K562 (cell line): ENCODE data around the gene LRRC37A3. TPM values are rescaled to one million over a fixed set of nuclear protein-coding genes. Genes with fewer than 3 reads are reported as not detected.

Experiments
- AFF4 ChIP-seq: sonication (generic); formaldehyde crosslinking; IDR thresholded peaks from 2 replicates; pipeline ENCODE4 v1.8.0; 2023; ENCODE audit warnings: mild to moderate bottlenecking, missing genetic modification reagents
- C11orf30 ChIP-seq: fragments of 450-650 bp; IDR thresholded peaks from 2 replicates; pipeline ENCODE4 v1.6.1; 2016; ENCODE audit warnings: low read depth, mild to moderate bottlenecking
- CHD4 ChIP-seq: fragments of 200-600 bp; sonication (generic); IDR thresholded peaks from 3 replicates; pipeline ENCODE4 v1.6.1; 2012; ENCODE audit warnings: low read depth, mild to moderate bottlenecking, mixed read lengths, low read length, inconsistent platforms; ENCODE audit not compliant: insufficient read depth, insufficient replicate concordance, poor library complexity, severe bottlenecking
- CREB5 ChIP-seq: fragments of 250-450 bp; sonication (Bioruptor Pico); IDR thresholded peaks from 2 replicates; pipeline ENCODE4 v1.5.0; 2020; ENCODE audit warnings: mild to moderate bottlenecking
- EP300 ChIP-seq: IDR thresholded peaks from 2 replicates; pipeline ENCODE4 v1.6.1; 2012; ENCODE audit warnings: low read length, improper control_type of control experiment
- ESRRA ChIP-seq: fragments of 450-650 bp; IDR thresholded peaks from 2 replicates; pipeline ENCODE4 v1.6.1; 2014; ENCODE audit warnings: low read depth, mild to moderate bottlenecking, moderate library complexity, borderline replicate concordance
- NFE2L1 ChIP-seq: fragments of 450-650 bp; IDR thresholded peaks from 2 replicates; pipeline ENCODE4 v1.6.1; 2016; ENCODE audit warnings: missing genetic modification characterization, low read depth, mild to moderate bottlenecking, missing compliant biosample characterization, moderate library complexity, borderline replicate concordance
- NFIC ChIP-seq: fragments of 450-650 bp; IDR thresholded peaks from 2 replicates; pipeline ENCODE4 v1.6.1; 2017; ENCODE audit warnings: mild to moderate bottlenecking, inconsistent platforms
- NR4A1 ChIP-seq, 2 experiments: fragments of 250-450 bp in 1 of 2; fragments of 450-650 bp in 1 of 2; sonication (Bioruptor Pico) in 1 of 2; IDR thresholded peaks; 2 replicates each; pipeline versions ENCODE4 v1.4.0 to v1.6.1; 2016 to 2020; ENCODE audit warnings: mild to moderate bottlenecking in 2 of 2, missing compliant biosample characterization in 1 of 2, missing genetic modification characterization in 1 of 2, moderate library complexity in 1 of 2
- POLR2G ChIP-seq: fragments of 200-400 bp; formaldehyde crosslinking; IDR thresholded peaks from 2 replicates; pipeline ENCODE4 v1.6.1; 2017; ENCODE audit warnings: low read depth, mild to moderate bottlenecking, antibody characterized with exemption, low read length, moderate library complexity
- PPARD ChIP-seq: fragments of 250-450 bp; sonication (Bioruptor Pico); IDR thresholded peaks from 2 replicates; pipeline ENCODE4 v1.8.0; 2022; ENCODE audit warnings: inconsistent platforms, mild to moderate bottlenecking, moderate library complexity
- PRPF4 ChIP-seq: fragments of 200-400 bp; formaldehyde crosslinking; IDR thresholded peaks from one replicate; pipeline ENCODE4 v1.6.1; 2017; ENCODE audit warnings: low read length, low read depth, mild to moderate bottlenecking; ENCODE audit not compliant: insufficient read depth, poor library complexity, severe bottlenecking
- PTTG1 ChIP-seq: fragments of 450-650 bp; IDR thresholded peaks from 2 replicates; pipeline ENCODE4 v1.6.1; 2016; ENCODE audit warnings: low read depth, mild to moderate bottlenecking, missing genetic modification characterization, missing compliant biosample characterization
- PURB ChIP-seq: sonication (generic); formaldehyde crosslinking; IDR thresholded peaks from 2 replicates; pipeline ENCODE4 v1.9.0; 2021; ENCODE audit warnings: low read depth, mild to moderate bottlenecking, missing genetic modification reagents
- RBM17 ChIP-seq: fragments of 200-400 bp; formaldehyde crosslinking; IDR thresholded peaks from 2 replicates; pipeline ENCODE4 v1.6.1; 2017; ENCODE audit warnings: low read depth, mild to moderate bottlenecking, low read length, borderline replicate concordance
- RBM39 ChIP-seq: fragments of 200-400 bp; formaldehyde crosslinking; optimal IDR thresholded peaks from 2 replicates; pipeline ENCODE3; 2018; ENCODE audit warnings: low read depth, low read length
- SMARCA4 ChIP-seq: fragments of 450-650 bp; IDR thresholded peaks from 2 replicates; pipeline ENCODE4 v1.6.1; 2016
- TCF15 ChIP-seq: fragments of 250-450 bp; sonication (Bioruptor Pico); IDR thresholded peaks from 2 replicates; pipeline ENCODE4 v1.8.0; 2022; ENCODE audit warnings: moderate library complexity, mild to moderate bottlenecking, inconsistent platforms
- YY1 ChIP-seq, 3 experiments: IDR thresholded peaks; 2 replicates each; pipeline ENCODE4 v1.6.1; 2011; ENCODE audit warnings: low read length in 2 of 3, mild to moderate bottlenecking in 2 of 3, moderate library complexity in 2 of 3, borderline replicate concordance in 1 of 3, control low read depth in 1 of 3, low read depth in 1 of 3; ENCODE audit not compliant: insufficient read depth in 3 of 3, insufficient replicate concordance in 2 of 3, control insufficient read depth in 1 of 3, insufficient read length in 1 of 3; ENCODE audit errors: extremely low read depth in 1 of 3
- ZKSCAN1 ChIP-seq: fragments of 150-350 bp; IDR thresholded peaks from 2 replicates; pipeline ENCODE4 v1.6.1; 2016; ENCODE audit warnings: low read depth, low read length
- ZNF146 ChIP-seq: IDR thresholded peaks from one replicate; pipeline ENCODE4 v1.6.1; 2018; ENCODE audit warnings: missing compliant biosample characterization; ENCODE audit not compliant: unreplicated experiment
- ZNF57 ChIP-seq: fragments of 450-650 bp; formaldehyde crosslinking; IDR thresholded peaks from 2 replicates; pipeline ENCODE4 v1.4.0; 2020; ENCODE audit warnings: mild to moderate bottlenecking, moderate library complexity
- ZNF583 ChIP-seq: fragments of 250-450 bp; sonication (Bioruptor Pico); IDR thresholded peaks from 2 replicates; pipeline ENCODE4 v1.4.0; 2020
- ZNF717 ChIP-seq: fragments of 250-450 bp; sonication (Bioruptor Pico); IDR thresholded peaks from 2 replicates; pipeline ENCODE4 v1.5.0; 2021
- ZNF785 ChIP-seq: fragments of 250-450 bp; sonication (Bioruptor Pico); IDR thresholded peaks from 2 replicates; pipeline ENCODE4 v1.4.0; 2020; ENCODE audit warnings: mild to moderate bottlenecking
- polyA plus RNA-seq, 8 experiments: library from polyadenylated mRNA; depleted of rRNA in 4 of 8; stranded (reverse) in 5 of 8; unstranded in 3 of 8; fragments of >200 nt; fragmentation: Nextera tagmentation in 2 of 8; fragmentation: Illumina TruSeq in 1 of 8; extraction: Ambion mirVana in 2 of 8; extraction: Trizol in 1 of 8; gene quantifications; 2 replicates each; pipeline versions ENCODE4 v1.2.1 to v1.2.3, GENCODE V29; 2011 to 2014; ENCODE audit warnings: inconsistent platforms in 1 of 8, missing spikeins in 1 of 8
- total RNA-seq, 7 experiments: library from RNA; depleted of rRNA in 6 of 7; stranded (reverse); fragments of >200 nt in 6 of 7; fragmentation: Illumina TruSeq in 2 of 7; extraction: Trizol in 2 of 7; gene quantifications; 2 replicates each; pipeline versions ENCODE4 v1.2.1 to v1.2.3, GENCODE V29; 2011 to 2021; ENCODE audit warnings: low replicate concordance in 1 of 7

LRRC37A3 gene
- total and polyA plus RNA-seq, 9 of the 15 experiments (the other 6 are each of a cell fraction or from before 2014, with no cell fraction given) = 0.14 to 5.9 (median 2.2) TPM

- no peak for TF ChIP-seq POLR2G
- TF ChIP-seq EP300 = no peak
- no peak for TF ChIP-seq ZNF785 (CRISPR knock-in tag)
- no peak for TF ChIP-seq RBM17
- TF ChIP-seq ZNF57 (CRISPR knock-in tag) = no peak
- no peak for TF ChIP-seq ESRRA
- TF ChIP-seq PTTG1 (tag) = no peak
- TF ChIP-seq RBM39 = no peak
- no peak for TF ChIP-seq PURB (CRISPR knock-in tag)
- TF ChIP-seq ZKSCAN1 = no peak
- TF ChIP-seq SMARCA4 = peak; percentile 12; the same call in 1 of the 2 replicates
- no peak for TF ChIP-seq PPARD (CRISPR knock-in tag)
- TF ChIP-seq ZNF717 = no peak
- TF ChIP-seq YY1 (IDR thresholded peaks at IDR 0.05; ENCODE audit: borderline replicate concordance in 1 of 3, control insufficient read depth in 1 of 3, extremely low read depth in 1 of 3, insufficient read depth in 3 of 3, insufficient read length in 1 of 3, insufficient replicate concordance in 2 of 3, low read depth in 1 of 3, low read length in 2 of 3) = no peak
- TF ChIP-seq TCF15 (CRISPR knock-in tag) = no peak
- no peak for TF ChIP-seq ZNF583
- no peak for TF ChIP-seq NR4A1 (CRISPR knock-in tag; IDR thresholded peaks at IDR 0.05)
- TF ChIP-seq NR4A1 (tag; IDR thresholded peaks at IDR 0.05) = no peak
- TF ChIP-seq NFE2L1 (tag) = no peak
- TF ChIP-seq PRPF4 = no peak
- TF ChIP-seq CHD4 = no peak
- TF ChIP-seq CREB5 = no peak
- TF ChIP-seq AFF4 (CRISPR knock-in tag) = no peak
- TF ChIP-seq ZNF146 (CRISPR knock-in tag) = no peak
- no peak for TF ChIP-seq NFIC
- no peak for TF ChIP-seq C11orf30
Observed at GRCh38 chr17:64920026-64920418, 744 bp upstream of the LRRC37A3 start (continued).
